K562 (cell line): ENCODE results near the gene NDUFA13. TPM values are rescaled to one million over a fixed set of nuclear protein-coding genes. Genes with fewer than 3 reads are reported as not detected.

ENCODE experiments used
- DMBX1 ChIP-seq: fragments of 250-450 bp; sonication (Bioruptor Pico); IDR thresholded peaks from 2 replicates; pipeline ENCODE4 v1.8.0; 2022; ENCODE audit warnings: inconsistent platforms, mild to moderate bottlenecking, moderate library complexity, borderline replicate concordance
- ELK1 ChIP-seq: sonication (generic); formaldehyde crosslinking; IDR thresholded peaks from 2 replicates; pipeline ENCODE4 v1.8.1; 2022; ENCODE audit warnings: missing genetic modification reagents
- ERF ChIP-seq: fragments of 450-650 bp; formaldehyde crosslinking; IDR thresholded peaks from 2 replicates; pipeline ENCODE4 v1.4.0; 2020; ENCODE audit warnings: mild to moderate bottlenecking, mixed read lengths
- FOS ChIP-seq: IDR thresholded peaks from 3 replicates; pipeline ENCODE4 v1.6.1; 2011; ENCODE audit not compliant: insufficient read length; ENCODE audit errors: extremely low read depth
- GABPB1 ChIP-seq: sonication (generic); formaldehyde crosslinking; IDR thresholded peaks from 2 replicates; pipeline ENCODE4 v1.8.0; 2022; ENCODE audit warnings: mild to moderate bottlenecking, missing genetic modification reagents
- HSF4 ChIP-seq: fragments of 250-450 bp; sonication (Bioruptor Pico); IDR thresholded peaks from 2 replicates; pipeline ENCODE4 v2.1.2; 2022; ENCODE audit warnings: mild to moderate bottlenecking, moderate library complexity, borderline replicate concordance
- JUNB ChIP-seq: fragments of 450-650 bp; formaldehyde crosslinking; conservative IDR thresholded peaks from 2 replicates; pipeline ENCODE4 v1.4.0; 2020; ENCODE audit warnings: mild to moderate bottlenecking
- LEF1 ChIP-seq: fragments of 450-650 bp; IDR thresholded peaks from 2 replicates; pipeline ENCODE4 v1.6.1; 2016; ENCODE audit warnings: mild to moderate bottlenecking
- MITF ChIP-seq: IDR thresholded peaks from 2 replicates; pipeline ENCODE4 v1.6.1; 2014; ENCODE audit warnings: antibody characterized with exemption
- MNT ChIP-seq, 2 experiments: fragments of 450-650 bp; conservative IDR thresholded peaks; 2 replicates each; pipeline ENCODE4 v1.6.1; 2017; ENCODE audit warnings: mild to moderate bottlenecking in 2 of 2, moderate library complexity in 2 of 2
- PKNOX1 ChIP-seq: fragments of 450-650 bp; IDR thresholded peaks from 2 replicates; pipeline ENCODE4 v1.6.1; 2016
- RAD51 ChIP-seq: fragments of 450-650 bp; IDR thresholded peaks from 2 replicates; pipeline ENCODE4 v1.7.1; 2016; ENCODE audit warnings: low read depth, mild to moderate bottlenecking, borderline replicate concordance
- TEAD4 ChIP-seq, 2 experiments: sonication (generic) in 1 of 2; formaldehyde crosslinking in 1 of 2; IDR thresholded peaks; 2 replicates each; pipeline versions ENCODE4 v1.6.1 to v1.8.0; 2012 to 2022; ENCODE audit warnings: borderline replicate concordance in 1 of 2, inconsistent platforms in 1 of 2, low read length in 1 of 2, mild to moderate bottlenecking in 1 of 2, missing genetic modification reagents in 1 of 2
- TRIM24 ChIP-seq, 2 experiments: fragments of 450-650 bp; IDR thresholded peaks; 2 replicates each; pipeline ENCODE4 v1.6.1; 2016
- ZFX ChIP-seq: sonication (generic); formaldehyde crosslinking; IDR thresholded peaks from 2 replicates; pipeline ENCODE4 v1.8.0; 2022; ENCODE audit warnings: mild to moderate bottlenecking, missing genetic modification reagents, moderate library complexity
- ZNF133 ChIP-seq: fragments of 250-450 bp; sonication (Bioruptor Pico); IDR thresholded peaks from 2 replicates; pipeline ENCODE4 v1.4.0; 2020; ENCODE audit warnings: mild to moderate bottlenecking
- ZNF57 ChIP-seq: fragments of 450-650 bp; formaldehyde crosslinking; IDR thresholded peaks from 2 replicates; pipeline ENCODE4 v1.4.0; 2020; ENCODE audit warnings: mild to moderate bottlenecking, moderate library complexity
- polyA plus RNA-seq, 8 experiments: library from polyadenylated mRNA; depleted of rRNA in 4 of 8; stranded (reverse) in 5 of 8; unstranded in 3 of 8; fragments of >200 nt; fragmentation: Nextera tagmentation in 2 of 8; fragmentation: Illumina TruSeq in 1 of 8; extraction: Ambion mirVana in 2 of 8; extraction: Trizol in 1 of 8; gene quantifications; 2 replicates each; pipeline versions ENCODE4 v1.2.1 to v1.2.3, GENCODE V29; 2011 to 2014; ENCODE audit warnings: inconsistent platforms in 1 of 8, missing spikeins in 1 of 8
- total RNA-seq, 7 experiments: library from RNA; depleted of rRNA in 6 of 7; stranded (reverse); fragments of >200 nt in 6 of 7; fragmentation: Illumina TruSeq in 2 of 7; extraction: Trizol in 2 of 7; gene quantifications; 2 replicates each; pipeline versions ENCODE4 v1.2.1 to v1.2.3, GENCODE V29; 2011 to 2021; ENCODE audit warnings: low replicate concordance in 1 of 7
- TF ChIP-seq, protein P1 (sequence below): fragments of 450-650 bp; conservative IDR thresholded peaks from 2 replicates; pipeline ENCODE4 v1.6.1; 2016; ENCODE audit warnings: missing genetic modification characterization, low read depth, mild to moderate bottlenecking, control low read depth, missing compliant biosample characterization
- TF ChIP-seq, protein P2 (sequence below): fragments of 450-650 bp; IDR thresholded peaks from 2 replicates; pipeline ENCODE4 v1.6.1; 2016; ENCODE audit warnings: missing biosample characterization, missing genetic modification characterization

Gene NDUFA13
- total and polyA plus RNA-seq, 9 of the 15 experiments (the other 6 are each of a cell fraction or from before 2014, with no cell fraction given) = 146 to 596 (median 429) TPM

GRCh38 chr19:19488875-19489690 is 26.9 kb upstream of the NDUFA13 start (continued):
- TF ChIP-seq, protein P1, sequence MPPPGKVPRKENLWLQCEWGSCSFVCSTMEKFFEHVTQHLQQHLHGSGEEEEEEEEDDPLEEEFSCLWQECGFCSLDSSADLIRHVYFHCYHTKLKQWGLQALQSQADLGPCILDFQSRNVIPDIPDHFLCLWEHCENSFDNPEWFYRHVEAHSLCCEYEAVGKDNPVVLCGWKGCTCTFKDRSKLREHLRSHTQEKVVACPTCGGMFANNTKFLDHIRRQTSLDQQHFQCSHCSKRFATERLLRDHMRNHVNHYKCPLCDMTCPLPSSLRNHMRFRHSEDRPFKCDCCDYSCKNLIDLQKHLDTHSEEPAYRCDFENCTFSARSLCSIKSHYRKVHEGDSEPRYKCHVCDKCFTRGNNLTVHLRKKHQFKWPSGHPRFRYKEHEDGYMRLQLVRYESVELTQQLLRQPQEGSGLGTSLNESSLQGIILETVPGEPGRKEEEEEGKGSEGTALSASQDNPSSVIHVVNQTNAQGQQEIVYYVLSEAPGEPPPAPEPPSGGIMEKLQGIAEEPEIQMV (tag) = no peak
- TF ChIP-seq ZFX (CRISPR knock-in tag) = no peak
- no peak for TF ChIP-seq ZNF57 (CRISPR knock-in tag)
- peak; percentile 27; the same call in 1 of the 2 replicates for TF ChIP-seq DMBX1 (CRISPR knock-in tag)
- peak; percentile 73 for TF ChIP-seq MITF
- no peak for TF ChIP-seq HSF4 (CRISPR knock-in tag)
- peak; percentile 95 for TF ChIP-seq TEAD4 (IDR thresholded peaks at IDR 0.05; ENCODE audit: low read length)
- no peak for TF ChIP-seq TEAD4 (CRISPR knock-in tag; IDR thresholded peaks at IDR 0.05; ENCODE audit: borderline replicate concordance)
- TF ChIP-seq PKNOX1 = peak; percentile 82
- TF ChIP-seq TRIM24 (IDR thresholded peaks at IDR 0.05) = peak in 1 of 2 experiments; percentile 72; a peak in 2 of 4 replicates
- TF ChIP-seq JUNB (CRISPR knock-in tag) = peak; percentile 67; the same call in 1 of the 2 replicates
- TF ChIP-seq, protein P2, sequence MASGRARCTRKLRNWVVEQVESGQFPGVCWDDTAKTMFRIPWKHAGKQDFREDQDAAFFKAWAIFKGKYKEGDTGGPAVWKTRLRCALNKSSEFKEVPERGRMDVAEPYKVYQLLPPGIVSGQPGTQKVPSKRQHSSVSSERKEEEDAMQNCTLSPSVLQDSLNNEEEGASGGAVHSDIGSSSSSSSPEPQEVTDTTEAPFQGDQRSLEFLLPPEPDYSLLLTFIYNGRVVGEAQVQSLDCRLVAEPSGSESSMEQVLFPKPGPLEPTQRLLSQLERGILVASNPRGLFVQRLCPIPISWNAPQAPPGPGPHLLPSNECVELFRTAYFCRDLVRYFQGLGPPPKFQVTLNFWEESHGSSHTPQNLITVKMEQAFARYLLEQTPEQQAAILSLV = no peak
- TF ChIP-seq GABPB1 = peak; percentile 88
- 0 out of 2 replicates have a peak, but pooled peaks have one; percentile 58 for TF ChIP-seq ERF
- TF ChIP-seq FOS = peak; percentile 65
- TF ChIP-seq RAD51 = peak; percentile 99
- TF ChIP-seq ELK1 (CRISPR knock-in tag) = no peak
- peak; percentile 55 to 67; a peak in 3 of 4 replicates for TF ChIP-seq MNT (conservative IDR thresholded peaks at IDR 0.05)
- no peak for TF ChIP-seq ZNF133 (CRISPR knock-in tag)
- peak; percentile 82 for TF ChIP-seq LEF1
